Nephron progenitor cell (in vitro differentiated cells): ENCODE data around the gene MYBPHL.

Source experiments
- DNase-seq: peaks from one replicate; pipeline ENCODE4 v3.0.0; 2021
- H3K27ac Mint-ChIP-seq: 2 replicates; pipeline ENCODE4 v1.8.0; 2021; ENCODE audit warnings: mild to moderate bottlenecking, moderate library complexity, mixed read lengths
- H3K27me3 Mint-ChIP-seq: 2 replicates; pipeline ENCODE4 v1.8.0; 2021; ENCODE audit warnings: mild to moderate bottlenecking, low read depth, mixed read lengths; ENCODE audit not compliant: poor library complexity
- H3K36me3 Mint-ChIP-seq: 2 replicates; pipeline ENCODE4 v1.8.0; 2021; ENCODE audit warnings: low read depth, mixed read lengths
- H3K4me1 Mint-ChIP-seq: 2 replicates; pipeline ENCODE4 v1.8.0; 2021; ENCODE audit warnings: mixed read lengths
- H3K4me3 Mint-ChIP-seq: 2 replicates; pipeline ENCODE4 v1.8.0; 2021; ENCODE audit warnings: mild to moderate bottlenecking, moderate library complexity, mixed read lengths
- H3K9me3 Mint-ChIP-seq: 2 replicates; pipeline ENCODE4 v1.8.0; 2021; ENCODE audit warnings: mild to moderate bottlenecking, moderate library complexity, mixed read lengths
- TF ChIP-seq, protein P1 (sequence below): fragments of 200-600 bp; sonication (generic); IDR thresholded peaks from 2 replicates; pipeline ENCODE4 v1.5.0; 2021; ENCODE audit warnings: antibody characterized with exemption

The MYBPHL gene

DNA sequence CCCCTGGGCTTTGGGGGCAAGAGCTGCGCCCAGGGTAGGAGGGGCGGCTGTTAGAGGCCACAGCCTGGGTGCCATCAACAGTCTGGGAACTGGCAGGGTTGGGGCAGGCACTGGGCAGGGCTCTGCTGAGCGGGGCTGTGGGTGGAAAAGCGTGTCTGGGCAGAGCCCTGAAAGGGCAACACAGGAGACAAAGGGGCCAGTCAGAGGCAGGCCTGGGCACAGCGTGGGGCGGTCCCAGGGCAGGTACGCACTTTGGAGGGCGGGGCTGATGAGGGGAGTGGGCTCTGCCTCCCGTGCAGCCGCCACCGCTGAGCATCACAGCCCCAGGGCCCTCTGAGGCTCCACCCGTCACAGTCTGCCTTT is 43.6 kb downstream of the MYBPHL start:
- no peak for DNase-seq
- H3K9me3 Mint-ChIP-seq = no peaks in the 10 kb centered on the region
- TF ChIP-seq, protein P1, sequence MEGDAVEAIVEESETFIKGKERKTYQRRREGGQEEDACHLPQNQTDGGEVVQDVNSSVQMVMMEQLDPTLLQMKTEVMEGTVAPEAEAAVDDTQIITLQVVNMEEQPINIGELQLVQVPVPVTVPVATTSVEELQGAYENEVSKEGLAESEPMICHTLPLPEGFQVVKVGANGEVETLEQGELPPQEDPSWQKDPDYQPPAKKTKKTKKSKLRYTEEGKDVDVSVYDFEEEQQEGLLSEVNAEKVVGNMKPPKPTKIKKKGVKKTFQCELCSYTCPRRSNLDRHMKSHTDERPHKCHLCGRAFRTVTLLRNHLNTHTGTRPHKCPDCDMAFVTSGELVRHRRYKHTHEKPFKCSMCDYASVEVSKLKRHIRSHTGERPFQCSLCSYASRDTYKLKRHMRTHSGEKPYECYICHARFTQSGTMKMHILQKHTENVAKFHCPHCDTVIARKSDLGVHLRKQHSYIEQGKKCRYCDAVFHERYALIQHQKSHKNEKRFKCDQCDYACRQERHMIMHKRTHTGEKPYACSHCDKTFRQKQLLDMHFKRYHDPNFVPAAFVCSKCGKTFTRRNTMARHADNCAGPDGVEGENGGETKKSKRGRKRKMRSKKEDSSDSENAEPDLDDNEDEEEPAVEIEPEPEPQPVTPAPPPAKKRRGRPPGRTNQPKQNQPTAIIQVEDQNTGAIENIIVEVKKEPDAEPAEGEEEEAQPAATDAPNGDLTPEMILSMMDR = no peak
- no peak overlapping the region for H3K4me3 Mint-ChIP-seq
- H3K27me3 Mint-ChIP-seq = peaks cover 6% of the 10 kb centered on the region
- no peak overlapping the region for H3K27ac Mint-ChIP-seq
- peaks cover 25% of the 10 kb centered on the region for H3K4me1 Mint-ChIP-seq
- H3K36me3 Mint-ChIP-seq = peaks cover 3% of the 10 kb centered on the region

DNA sequence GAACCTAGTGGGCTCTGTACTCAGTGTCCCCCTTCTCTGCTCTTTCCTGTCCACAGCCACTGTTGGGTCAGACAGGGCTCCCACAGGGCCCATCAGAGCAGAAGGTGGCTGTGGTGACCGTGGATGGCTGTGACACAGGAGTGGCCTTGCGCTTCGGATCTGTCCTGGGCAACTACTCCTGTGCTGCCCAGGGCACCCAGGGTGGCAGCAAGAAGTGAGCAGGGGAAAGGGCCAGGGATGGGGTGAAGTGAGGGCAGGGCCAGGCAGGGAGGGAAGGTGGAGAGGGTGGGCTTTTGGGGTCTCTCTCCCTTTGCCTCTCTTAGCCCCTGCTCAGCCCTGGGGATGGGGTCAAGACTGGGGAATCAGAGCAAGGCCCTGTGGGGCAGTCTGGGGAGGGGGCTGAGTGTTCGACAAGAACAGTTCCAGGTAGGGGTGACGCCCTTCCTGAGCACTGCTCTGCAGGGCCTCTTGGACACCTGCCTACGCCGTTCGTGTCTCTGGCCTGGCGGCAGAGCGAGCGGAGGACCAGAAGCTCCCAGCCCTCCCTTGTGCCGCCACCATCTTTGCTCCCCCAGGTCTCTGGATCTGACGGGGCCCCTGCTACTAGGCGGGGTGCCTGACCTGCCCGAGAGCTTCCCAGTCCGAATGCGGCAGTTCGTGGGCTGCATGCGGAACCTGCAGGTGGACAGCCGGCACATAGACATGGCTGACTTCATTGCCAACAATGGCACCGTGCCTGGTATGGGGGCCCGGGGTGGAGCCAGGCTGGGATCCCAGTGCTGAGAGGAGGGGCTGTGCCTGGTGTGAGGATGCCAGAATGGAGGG is 44.4 kb downstream of the MYBPHL start:
- no peak for DNase-seq
- TF ChIP-seq, protein P1 = no peak
- no peak overlapping the region for H3K4me3 Mint-ChIP-seq
- no peaks in the 10 kb centered on the region for H3K36me3 Mint-ChIP-seq
- H3K27ac Mint-ChIP-seq = no peak overlapping the region
- no peaks in the 10 kb centered on the region for H3K9me3 Mint-ChIP-seq
- peaks cover 32% of the 10 kb centered on the region for H3K4me1 Mint-ChIP-seq
- H3K27me3 Mint-ChIP-seq = peaks cover 6% of the 10 kb centered on the region

DNA sequence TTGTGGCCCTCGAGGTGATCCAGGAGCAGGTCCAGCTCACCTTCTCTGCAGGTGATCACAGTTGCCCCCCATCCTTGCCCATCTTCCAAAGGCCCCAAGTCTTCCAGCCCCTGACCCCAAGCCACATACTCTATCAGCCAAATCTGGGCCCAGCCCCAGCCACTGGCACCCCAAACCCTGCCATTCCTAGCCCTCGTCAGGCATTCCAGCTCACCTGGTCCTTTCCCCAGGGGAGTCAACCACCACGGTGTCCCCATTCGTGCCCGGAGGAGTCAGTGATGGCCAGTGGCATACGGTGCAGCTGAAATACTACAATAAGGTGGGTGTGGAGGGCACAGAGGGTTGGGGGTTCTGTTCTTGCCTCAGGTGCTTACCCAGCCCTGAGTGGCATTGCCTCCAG is 45.2 kb downstream of the MYBPHL start:
- TF ChIP-seq, protein P1 = no peak
- H3K4me3 Mint-ChIP-seq = no peak overlapping the region
- no peaks in the 10 kb centered on the region for H3K9me3 Mint-ChIP-seq
- H3K36me3 Mint-ChIP-seq = no peaks in the 10 kb centered on the region
- no peak for DNase-seq
- H3K27ac Mint-ChIP-seq = no peak overlapping the region
- peaks cover 39% of the 10 kb centered on the region for H3K4me1 Mint-ChIP-seq
- peaks cover 3% of the 10 kb centered on the region for H3K27me3 Mint-ChIP-seq

DNA sequence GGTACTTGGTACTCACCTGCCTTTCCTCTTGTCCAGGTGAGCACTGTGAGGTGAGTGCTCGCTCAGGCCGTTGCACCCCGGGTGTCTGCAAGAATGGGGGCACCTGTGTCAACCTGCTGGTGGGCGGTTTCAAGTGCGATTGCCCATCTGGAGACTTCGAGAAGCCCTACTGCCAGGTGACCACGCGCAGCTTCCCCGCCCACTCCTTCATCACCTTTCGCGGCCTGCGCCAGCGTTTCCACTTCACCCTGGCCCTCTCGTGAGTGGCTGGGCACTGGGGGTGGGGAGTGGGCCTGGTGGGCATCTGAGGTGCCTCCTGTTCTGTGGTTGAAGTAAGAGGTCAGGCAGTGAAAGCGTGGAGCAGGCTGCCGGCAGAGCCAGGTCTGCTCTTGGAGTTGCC is 45.8 kb downstream of the MYBPHL start:
- no peak for DNase-seq
- Mint-ChIP-seq H3K27me3 (peaks cover 3% of the 10 kb centered on the region), H3K36me3 (no peaks in the 10 kb centered on the region), H3K9me3 (no peaks in the 10 kb centered on the region), H3K27ac (no peak overlapping the region), H3K4me3 (no peak overlapping the region), H3K4me1 (peaks cover 44% of the 10 kb centered on the region)
- TF ChIP-seq, protein P1 = no peak

DNA sequence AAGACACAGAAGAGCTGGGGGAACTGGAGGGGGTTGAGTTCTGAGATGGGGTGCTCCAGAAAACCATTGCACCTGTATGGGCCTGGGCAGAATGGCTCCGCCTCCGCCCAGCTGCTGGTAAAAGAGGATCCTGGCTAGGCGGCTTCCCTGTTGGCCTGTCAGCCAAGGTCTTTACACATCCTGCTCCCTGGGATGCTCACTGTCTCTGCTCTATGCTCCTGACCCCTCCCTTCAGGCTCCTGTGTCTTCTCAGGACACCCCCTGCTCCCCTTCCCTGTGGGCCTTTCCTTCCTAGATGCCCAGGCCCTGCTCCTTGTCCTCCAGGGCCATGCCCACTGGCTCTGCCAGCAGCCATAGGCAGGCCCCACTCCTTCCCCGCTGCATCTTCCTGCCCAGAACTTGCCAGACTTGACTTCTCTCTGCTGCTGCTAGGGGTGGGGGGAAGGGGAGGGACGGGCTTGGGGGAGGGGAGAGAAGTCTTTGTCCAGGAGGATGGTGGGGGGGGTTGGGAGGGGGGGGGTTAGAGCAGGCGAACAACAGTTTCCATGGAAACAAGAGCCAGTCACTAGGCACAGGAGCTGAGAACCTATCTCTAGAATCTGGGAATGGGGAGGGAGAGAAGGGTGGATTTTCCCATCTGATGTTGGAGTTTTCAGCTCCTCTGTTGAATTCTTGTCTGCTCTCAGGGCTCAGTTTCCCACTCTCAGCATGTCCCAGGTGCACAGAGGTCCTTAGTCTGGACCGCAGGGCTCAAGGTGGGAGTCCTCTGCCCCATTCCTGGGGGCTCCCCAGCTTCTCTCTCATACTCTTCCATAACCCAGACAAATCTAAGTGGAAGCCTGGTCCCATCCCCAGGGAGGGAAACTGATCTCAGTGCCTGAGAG is 46.9 kb downstream of the MYBPHL start:
- no peak for DNase-seq
- Mint-ChIP-seq H3K4me3 (no peak overlapping the region), H3K27me3 (peaks cover 8% of the 10 kb centered on the region), H3K4me1 (peaks cover 54% of the 10 kb centered on the region), H3K36me3 (no peaks in the 10 kb centered on the region), H3K27ac (no peak overlapping the region), H3K9me3 (no peaks in the 10 kb centered on the region)
- TF ChIP-seq, protein P1 = no peak
